LNCaP clone FGC (cell line): ENCODE measurements around the gene DCAF8L2.
"Not testable (repeated sequence)": the region's sequence is repeated elsewhere in the genome, so short reads cannot be mapped to it uniquely, and the experiment has no call there.

Source experiments
- DNase-seq: peaks from one replicate; pipeline ENCODE4 v3.0.0-alpha.2; 2011; ENCODE audit warnings: low read depth
- H3K4me3 ChIP-seq: 2 replicates; pipeline ENCODE4 v1.5.1; 2011; ENCODE audit warnings: mild to moderate bottlenecking, low read depth, low read length, control low read depth
- CTCF ChIP-seq: IDR thresholded peaks from 2 replicates; pipeline ENCODE4 v1.5.1; 2012; ENCODE audit warnings: mild to moderate bottlenecking; ENCODE audit not compliant: control insufficient read depth, insufficient read depth; ENCODE audit errors: extremely low read depth

Gene DCAF8L2

DNA sequence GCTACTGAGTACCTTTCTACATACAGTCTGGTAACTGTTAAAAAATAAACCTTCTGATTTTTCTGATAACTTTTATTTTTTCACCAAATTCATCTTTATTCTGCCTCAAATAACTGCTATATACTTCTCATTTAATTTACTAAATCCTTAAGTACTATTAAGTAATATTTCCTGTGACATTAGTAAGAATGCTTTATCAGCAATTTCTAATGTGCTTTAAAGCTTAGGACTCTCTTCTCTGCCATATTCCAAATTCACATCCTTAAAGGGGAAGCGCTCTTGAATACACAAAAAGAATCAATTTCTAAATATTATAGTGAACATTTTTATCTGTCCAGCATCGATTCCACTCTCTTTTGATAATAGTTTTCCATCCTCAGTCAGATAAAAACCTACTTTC, 81.1 kb downstream of the DCAF8L2 start:
- DNase-seq: no peak
- no peak for TF ChIP-seq CTCF
- H3K4me3 ChIP-seq: no peak overlapping the region

DNA sequence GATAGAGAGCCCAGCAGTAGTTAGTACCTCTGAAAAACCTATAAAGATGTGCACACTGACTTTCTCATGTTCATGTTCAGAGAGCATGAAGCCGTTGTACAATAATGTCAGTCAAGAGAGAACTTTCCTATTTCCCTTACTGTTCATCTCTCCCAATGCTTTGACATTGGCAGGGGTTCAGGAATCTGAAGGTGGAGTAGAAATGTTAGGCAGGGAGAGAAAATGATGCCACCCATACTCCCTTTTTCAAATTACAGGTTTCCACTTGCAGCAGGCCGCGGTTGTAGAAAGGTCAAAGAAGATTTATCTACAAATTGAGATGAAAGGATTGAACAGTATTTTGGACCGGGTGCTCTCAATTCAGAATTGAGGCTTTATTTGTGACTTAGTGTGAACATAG, 84.3 kb downstream of the DCAF8L2 start:
- H3K4me3 ChIP-seq: no peak overlapping the region
- DNase-seq: no peak
- no peak for TF ChIP-seq CTCF

GRCh38 chrX:27675493-27675892, 85.3 kb downstream of the DCAF8L2 start:
- no peak for DNase-seq
- no peak overlapping the region for H3K4me3 ChIP-seq
- TF ChIP-seq CTCF: no peak

- no peak overlapping the region for H3K4me3 ChIP-seq
- TF ChIP-seq CTCF: no peak
- DNase-seq: no peak
Measured at GRCh38 chrX:27679281-27679680, 89.1 kb downstream of the DCAF8L2 start.

DNA sequence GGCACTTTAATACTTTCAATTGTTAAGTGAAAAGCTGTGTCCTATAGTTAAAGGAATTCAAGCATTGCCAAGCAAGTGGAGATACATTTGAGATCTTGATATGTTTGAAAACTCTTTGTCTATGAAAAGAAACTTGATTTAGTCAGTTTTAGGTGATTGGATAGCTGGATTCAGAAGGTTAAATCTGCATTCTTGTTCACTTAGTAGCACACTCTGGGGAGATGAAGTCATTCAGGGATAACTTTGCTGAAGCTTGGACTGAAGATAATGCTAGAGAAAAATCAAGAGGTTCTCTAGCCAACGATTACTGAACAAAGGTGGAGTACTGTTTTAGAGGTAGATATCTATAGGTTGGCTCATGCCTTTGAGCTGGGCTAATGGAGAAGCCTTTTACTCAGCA, 90.6 kb downstream of the DCAF8L2 start:
- no peak for DNase-seq
- no peak overlapping the region for H3K4me3 ChIP-seq
- TF ChIP-seq CTCF: no peak

- not testable (repeated sequence) for DNase-seq, H3K4me3 ChIP-seq
- TF ChIP-seq CTCF: peak; percentile 40
Measured at GRCh38 chrX:27683566-27684208, 93.5 kb downstream of the DCAF8L2 start.

DNA sequence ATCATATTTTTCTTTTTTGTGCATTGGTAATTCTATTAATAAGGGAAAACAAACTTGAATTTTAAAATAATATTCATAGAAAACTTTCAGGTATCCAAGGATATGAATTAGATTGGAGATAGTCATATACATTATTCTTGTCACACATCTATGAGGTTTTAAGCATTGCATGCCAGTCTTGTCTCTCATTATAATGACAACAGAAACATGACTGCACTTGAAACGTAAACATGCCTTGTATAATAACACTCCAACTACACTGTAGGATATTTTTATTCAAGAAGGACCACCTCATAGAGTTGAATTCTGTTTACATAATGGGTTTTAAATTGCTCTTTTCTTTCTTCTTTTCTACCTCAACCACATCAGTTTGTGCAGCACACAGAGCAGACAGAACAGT, 104.5 kb downstream of the DCAF8L2 start:
- DNase-seq: no peak
- no peak for TF ChIP-seq CTCF
- H3K4me3 ChIP-seq: no peak overlapping the region
